ENCODE measurements around the gene PFN4.
"Not testable (repeated sequence)": the region's sequence is repeated elsewhere in the genome, so short reads cannot be mapped to it uniquely, and the experiment has no call there.

Gene PFN4

GRCh38 chr2:24104906-24105305 is 18.2 kb downstream of the PFN4 start:
- intact Hi-C loops (cut with micrococcal nuclease), result no loop called here
- Mint-ChIP-seq H3K4me1 (ENCODE audit: low read depth) (no peaks in the 10 kb centered on the region), H3K4me3 (no peak overlapping the region), H3K36me3 (ENCODE audit: low read depth) (peaks cover 34% of the 10 kb centered on the region), H3K9me3 (peaks cover 41% of the 10 kb centered on the region), H3K27me3 (no peaks in the 10 kb centered on the region), H3K27ac (no peak overlapping the region)

GRCh38 chr2:24104110-24104650 is 19.0 kb downstream of the PFN4 start:
- Mint-ChIP-seq H3K9me3 (peaks cover 45% of the 10 kb centered on the region), H3K36me3 (ENCODE audit: low read depth) (peaks cover 34% of the 10 kb centered on the region), H3K27ac (no peak overlapping the region), H3K4me1 (ENCODE audit: low read depth) (no peaks in the 10 kb centered on the region), H3K27me3 (no peaks in the 10 kb centered on the region), H3K4me3 (no peak overlapping the region)
- intact Hi-C loops (cut with micrococcal nuclease), result no loop called here

- Mint-ChIP-seq H3K4me1 (ENCODE audit: low read depth) (no peaks in the 10 kb centered on the region), H3K36me3 (ENCODE audit: low read depth) (peaks cover 34% of the 10 kb centered on the region), H3K27ac (no peak overlapping the region), H3K9me3 (peaks cover 47% of the 10 kb centered on the region), H3K27me3 (no peaks in the 10 kb centered on the region), H3K4me3 (no peak overlapping the region)
- intact Hi-C loops (cut with micrococcal nuclease), result no loop called here
Measured at GRCh38 chr2:24102677-24103076, 20.5 kb downstream of the PFN4 start.

- no peaks in the 10 kb centered on the region for H3K27me3 Mint-ChIP-seq
- no peak overlapping the region for H3K27ac Mint-ChIP-seq
- H3K4me3 Mint-ChIP-seq, result no peak overlapping the region
- intact Hi-C loops (cut with micrococcal nuclease), result no loop called here
- no peaks in the 10 kb centered on the region for H3K4me1 Mint-ChIP-seq (ENCODE audit: low read depth)
- H3K9me3 Mint-ChIP-seq, result peaks cover 47% of the 10 kb centered on the region
- H3K36me3 Mint-ChIP-seq (ENCODE audit: low read depth), result peaks cover 34% of the 10 kb centered on the region
Measured at GRCh38 chr2:24101992-24102391, 21.1 kb downstream of the PFN4 start.

GRCh38 chr2:24100732-24101131 is 22.4 kb downstream of the PFN4 start:
- Mint-ChIP-seq H3K36me3 (ENCODE audit: low read depth) (peaks cover 43% of the 10 kb centered on the region), H3K9me3 (peaks cover 50% of the 10 kb centered on the region)
- H3K4me3 Mint-ChIP-seq; H3K27me3 Mint-ChIP-seq; intact Hi-C loops (cut with micrococcal nuclease); H3K4me1 Mint-ChIP-seq (ENCODE audit: low read depth); H3K27ac Mint-ChIP-seq: not testable (repeated sequence)

- H3K27me3 Mint-ChIP-seq; H3K27ac Mint-ChIP-seq; H3K4me1 Mint-ChIP-seq (ENCODE audit: low read depth); H3K4me3 Mint-ChIP-seq; intact Hi-C loops (cut with micrococcal nuclease): not testable (repeated sequence)
- peaks cover 42% of the 10 kb centered on the region for H3K9me3 Mint-ChIP-seq
- peaks cover 59% of the 10 kb centered on the region for H3K36me3 Mint-ChIP-seq (ENCODE audit: low read depth)
Measured at GRCh38 chr2:24095171-24095677, 27.9 kb downstream of the PFN4 start.

- H3K4me1 Mint-ChIP-seq (ENCODE audit: low read depth); H3K27me3 Mint-ChIP-seq; intact Hi-C loops (cut with micrococcal nuclease); H3K4me3 Mint-ChIP-seq; H3K27ac Mint-ChIP-seq: not testable (repeated sequence)
- H3K36me3 Mint-ChIP-seq (ENCODE audit: low read depth), result peaks cover 79% of the 10 kb centered on the region
- peaks cover 24% of the 10 kb centered on the region for H3K9me3 Mint-ChIP-seq
Measured at GRCh38 chr2:24093270-24093669, 29.9 kb downstream of the PFN4 start.

GRCh38 chr2:24088821-24089359 is 34.2 kb downstream of the PFN4 start:
- Mint-ChIP-seq H3K4me1 (ENCODE audit: low read depth) (peaks cover 11% of the 10 kb centered on the region), H3K36me3 (ENCODE audit: low read depth) (peaks cover 70% of the 10 kb centered on the region), H3K27me3 (no peaks in the 10 kb centered on the region), H3K4me3 (no peak overlapping the region), H3K27ac (no peak overlapping the region), H3K9me3 (no peaks in the 10 kb centered on the region)
- intact Hi-C loops (cut with micrococcal nuclease), result no loop called here

- H3K4me1 Mint-ChIP-seq (ENCODE audit: low read depth), result peaks cover 25% of the 10 kb centered on the region
- intact Hi-C loops (cut with micrococcal nuclease), result no loop called here
- no peak overlapping the region for H3K4me3 Mint-ChIP-seq
- no peaks in the 10 kb centered on the region for H3K9me3 Mint-ChIP-seq
- no peaks in the 10 kb centered on the region for H3K27me3 Mint-ChIP-seq
- H3K27ac Mint-ChIP-seq, result no peak overlapping the region
- H3K36me3 Mint-ChIP-seq (ENCODE audit: low read depth), result peaks cover 65% of the 10 kb centered on the region
Measured at GRCh38 chr2:24087032-24087431, 36.1 kb downstream of the PFN4 start.

- Mint-ChIP-seq H3K27me3 (no peaks in the 10 kb centered on the region), H3K9me3 (no peaks in the 10 kb centered on the region), H3K4me1 (ENCODE audit: low read depth) (peaks cover 33% of the 10 kb centered on the region), H3K36me3 (ENCODE audit: low read depth) (peaks cover 70% of the 10 kb centered on the region), H3K27ac (no peak overlapping the region), H3K4me3 (no peak overlapping the region)
- intact Hi-C loops (cut with micrococcal nuclease), result no loop called here
Measured at GRCh38 chr2:24086241-24086640, 36.9 kb downstream of the PFN4 start.

GRCh38 chr2:24085200-24085489 is 38.0 kb downstream of the PFN4 start:
- intact Hi-C loops (cut with micrococcal nuclease), result loop anchor here (2.0 kb wide), 2 partner anchors 38 to 258 kb away; partner anchors contain the start of gene WDCP

GRCh38 chr2:24084386-24085199 is 38.5 kb downstream of the PFN4 start, which contains the start of gene TP53I3:
Gene TP53I3, minus strand, starts transcription at chr2:24084834. Its CDS starts 508 bp downstream, at chr2:24084326.
- intact Hi-C loops (cut with micrococcal nuclease), result loop anchor here (1.0 to 2.0 kb wide), 4 partner anchors 8 to 258 kb away; partner anchors contain the start of genes FAM228B, PFN4, SF3B6 and WDCP
- peak within 1 kb of the TSS; percentile 88 for H3K27ac Mint-ChIP-seq
- H3K27me3 Mint-ChIP-seq, result no peaks in the 10 kb centered on the region
- H3K4me3 Mint-ChIP-seq, result peak within 1 kb of the TSS; percentile 78
- no peaks in the 10 kb centered on the region for H3K9me3 Mint-ChIP-seq
- H3K36me3 Mint-ChIP-seq (ENCODE audit: low read depth), result peaks cover 70% of the 10 kb centered on the region
- H3K4me1 Mint-ChIP-seq (ENCODE audit: low read depth), result peaks cover 36% of the 10 kb centered on the region

More at GRCh38 chr2:24085200-24085489, 38.0 kb downstream of the PFN4 start:
- H3K36me3 Mint-ChIP-seq (ENCODE audit: low read depth), result peaks cover 70% of the 10 kb centered on the region
- H3K27me3 Mint-ChIP-seq, result no peaks in the 10 kb centered on the region
- no peaks in the 10 kb centered on the region for H3K9me3 Mint-ChIP-seq
- H3K27ac Mint-ChIP-seq, result peak overlapping the region; percentile 88
- H3K4me1 Mint-ChIP-seq (ENCODE audit: low read depth), result peaks cover 36% of the 10 kb centered on the region
- H3K4me3 Mint-ChIP-seq, result peak overlapping the region; percentile 78

- Mint-ChIP-seq H3K27me3 (no peaks in the 10 kb centered on the region), H3K9me3 (no peaks in the 10 kb centered on the region), H3K4me3 (peak overlapping the region; percentile 78), H3K4me1 (ENCODE audit: low read depth) (peaks cover 36% of the 10 kb centered on the region), H3K27ac (peak overlapping the region; percentile 88), H3K36me3 (ENCODE audit: low read depth) (peaks cover 69% of the 10 kb centered on the region)
- intact Hi-C loops (cut with micrococcal nuclease), result loop anchor here (1.0 to 2.0 kb wide), 4 partner anchors 7 to 257 kb away; partner anchors contain the start of genes FAM228B, PFN4, SF3B6 and WDCP
Measured at GRCh38 chr2:24083567-24084385, 39.4 kb downstream of the PFN4 start.

Data from dendritic cell treated with granulocyte-macrophage colony-stimulating factor and Interleukin-4, amounts not matched to agents 40 ng/mL and 50 ng/mL, for 4 days (primary cell).